LNCAP (cell line): ENCODE measurements around the gene ABTB1.

Experiments used
- TF ChIP-seq, protein P1 (sequence below): fragments of 450-650 bp; IDR thresholded peaks from 2 replicates; pipeline ENCODE4 v1.5.1; 2017; ENCODE audit warnings: mild to moderate bottlenecking

The ABTB1 gene

DNA sequence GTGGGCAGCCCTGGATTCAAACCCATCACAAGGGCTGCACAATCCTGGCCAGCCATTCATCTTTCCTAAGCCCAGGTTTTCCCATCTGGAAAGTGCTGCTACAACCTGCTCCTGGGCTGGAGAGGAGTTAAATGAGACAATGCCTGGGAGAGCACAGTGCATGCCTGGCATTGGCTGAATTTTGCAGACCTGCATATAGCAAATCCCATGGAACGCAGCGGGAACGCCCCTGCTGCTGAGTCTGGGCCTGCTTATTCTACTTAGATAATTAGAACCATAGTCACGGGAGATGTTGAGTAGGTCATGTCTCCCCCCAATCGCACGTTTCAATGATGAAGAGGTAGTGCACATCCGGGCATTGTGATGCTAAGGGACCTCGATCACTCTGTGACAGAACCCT, 46.6 kb downstream of the ABTB1 start:
- TF ChIP-seq, protein P1, sequence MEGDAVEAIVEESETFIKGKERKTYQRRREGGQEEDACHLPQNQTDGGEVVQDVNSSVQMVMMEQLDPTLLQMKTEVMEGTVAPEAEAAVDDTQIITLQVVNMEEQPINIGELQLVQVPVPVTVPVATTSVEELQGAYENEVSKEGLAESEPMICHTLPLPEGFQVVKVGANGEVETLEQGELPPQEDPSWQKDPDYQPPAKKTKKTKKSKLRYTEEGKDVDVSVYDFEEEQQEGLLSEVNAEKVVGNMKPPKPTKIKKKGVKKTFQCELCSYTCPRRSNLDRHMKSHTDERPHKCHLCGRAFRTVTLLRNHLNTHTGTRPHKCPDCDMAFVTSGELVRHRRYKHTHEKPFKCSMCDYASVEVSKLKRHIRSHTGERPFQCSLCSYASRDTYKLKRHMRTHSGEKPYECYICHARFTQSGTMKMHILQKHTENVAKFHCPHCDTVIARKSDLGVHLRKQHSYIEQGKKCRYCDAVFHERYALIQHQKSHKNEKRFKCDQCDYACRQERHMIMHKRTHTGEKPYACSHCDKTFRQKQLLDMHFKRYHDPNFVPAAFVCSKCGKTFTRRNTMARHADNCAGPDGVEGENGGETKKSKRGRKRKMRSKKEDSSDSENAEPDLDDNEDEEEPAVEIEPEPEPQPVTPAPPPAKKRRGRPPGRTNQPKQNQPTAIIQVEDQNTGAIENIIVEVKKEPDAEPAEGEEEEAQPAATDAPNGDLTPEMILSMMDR: no peak

GRCh38 chr3:127720161-127720823, 47.5 kb downstream of the ABTB1 start:
- TF ChIP-seq, protein P1: no peak

DNA sequence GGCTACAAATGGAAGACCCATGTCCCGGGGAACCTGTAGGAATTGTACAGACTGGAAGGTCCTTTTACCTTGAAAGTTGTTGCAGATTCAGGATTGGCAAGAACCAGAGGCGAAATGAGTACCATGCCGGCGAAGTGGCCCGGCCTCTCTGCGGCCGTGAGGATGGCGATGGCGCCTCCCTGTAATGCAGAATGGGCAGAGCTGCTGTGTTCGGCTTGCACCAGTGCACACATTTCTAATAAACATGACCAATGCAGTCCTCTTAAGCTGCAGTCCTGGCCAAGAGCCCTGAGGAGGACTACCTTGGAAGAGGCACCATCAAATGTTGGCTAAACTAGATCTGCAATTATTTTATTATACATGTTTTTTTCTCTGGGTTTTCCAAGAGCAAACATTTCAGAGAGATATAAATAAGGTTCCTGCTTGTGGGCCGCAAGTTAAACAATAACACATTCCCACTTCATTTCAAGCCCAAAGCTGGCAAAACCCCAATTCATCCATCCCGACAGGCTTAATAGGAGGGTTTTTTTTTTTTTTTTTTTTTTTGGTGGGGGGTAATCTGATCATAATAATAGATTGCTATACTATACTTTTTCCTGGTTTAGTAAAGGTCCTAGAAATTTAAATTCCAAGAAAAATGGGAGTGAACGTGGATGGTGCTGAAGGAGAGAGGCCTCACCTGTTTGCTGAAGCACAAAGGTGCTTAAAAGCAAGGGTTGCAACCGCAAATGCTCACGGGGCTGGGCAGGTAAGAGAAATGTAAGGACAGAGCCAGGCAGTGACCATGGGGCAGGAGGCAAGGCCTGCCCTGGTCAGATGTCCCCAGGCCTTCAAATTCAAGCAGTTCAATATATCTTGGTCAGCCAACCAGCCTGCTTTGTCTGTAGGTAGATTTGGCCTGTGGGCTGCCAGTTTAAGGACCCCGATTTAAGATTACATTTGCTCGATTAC, 48.5 kb downstream of the ABTB1 start:
- TF ChIP-seq, protein P1: no peak

- TF ChIP-seq, protein P1: no peak
Observed at GRCh38 chr3:127722091-127722784, 49.5 kb downstream of the ABTB1 start.

GRCh38 chr3:127723011-127723567, 50.3 kb downstream of the ABTB1 start:
- TF ChIP-seq, protein P1: no peak

- TF ChIP-seq, protein P1: no peak
Observed at GRCh38 chr3:127726894-127727293, 54.1 kb downstream of the ABTB1 start.

DNA sequence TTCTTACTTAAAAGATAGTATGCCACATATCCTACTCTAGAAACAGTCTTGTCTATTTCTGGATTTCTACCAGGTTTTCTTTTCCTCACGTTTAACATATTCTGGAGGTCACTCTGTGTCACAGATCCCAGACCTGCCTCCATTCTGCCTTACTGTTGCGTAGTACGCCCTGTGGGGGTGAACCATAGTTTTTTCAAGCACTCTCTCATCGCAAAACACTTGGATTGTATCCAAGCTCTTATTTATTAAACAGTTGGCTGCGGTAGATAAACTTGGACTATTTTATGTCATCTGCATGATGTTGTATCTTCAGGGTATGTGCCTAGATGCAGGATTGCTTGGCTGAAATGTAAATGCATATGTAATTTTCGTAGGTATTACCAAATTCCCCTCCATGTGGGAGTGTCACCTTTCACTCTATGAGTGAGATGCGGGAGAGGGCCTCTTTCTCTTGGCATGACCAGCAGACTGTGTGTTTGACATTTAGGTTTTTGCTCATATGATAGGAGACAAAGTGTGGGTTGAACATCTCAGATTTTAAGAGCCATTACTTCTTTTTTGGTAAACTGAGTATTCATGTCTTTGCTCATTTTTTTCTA, 55.8 kb downstream of the ABTB1 start:
- TF ChIP-seq, protein P1: no peak
